ENCODE measurements around the gene AGFG1.

DNA sequence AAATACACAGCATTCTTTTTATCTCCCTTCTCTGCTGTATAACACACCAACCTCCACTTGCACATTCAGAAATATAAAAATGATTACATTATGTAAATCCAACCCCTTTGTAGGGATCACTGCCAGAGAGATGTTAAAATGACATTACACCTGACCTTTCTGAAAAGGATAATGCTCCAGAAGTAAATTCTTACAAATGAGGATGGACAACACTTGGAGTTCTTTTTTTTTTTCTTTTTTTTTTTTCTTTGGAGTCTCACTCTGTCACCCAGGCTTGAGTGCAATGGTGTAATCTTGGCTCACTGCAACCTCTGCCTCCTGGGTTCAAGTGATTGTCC, 20.3 kb upstream of the AGFG1 start:
- TF ChIP-seq, protein P1, sequence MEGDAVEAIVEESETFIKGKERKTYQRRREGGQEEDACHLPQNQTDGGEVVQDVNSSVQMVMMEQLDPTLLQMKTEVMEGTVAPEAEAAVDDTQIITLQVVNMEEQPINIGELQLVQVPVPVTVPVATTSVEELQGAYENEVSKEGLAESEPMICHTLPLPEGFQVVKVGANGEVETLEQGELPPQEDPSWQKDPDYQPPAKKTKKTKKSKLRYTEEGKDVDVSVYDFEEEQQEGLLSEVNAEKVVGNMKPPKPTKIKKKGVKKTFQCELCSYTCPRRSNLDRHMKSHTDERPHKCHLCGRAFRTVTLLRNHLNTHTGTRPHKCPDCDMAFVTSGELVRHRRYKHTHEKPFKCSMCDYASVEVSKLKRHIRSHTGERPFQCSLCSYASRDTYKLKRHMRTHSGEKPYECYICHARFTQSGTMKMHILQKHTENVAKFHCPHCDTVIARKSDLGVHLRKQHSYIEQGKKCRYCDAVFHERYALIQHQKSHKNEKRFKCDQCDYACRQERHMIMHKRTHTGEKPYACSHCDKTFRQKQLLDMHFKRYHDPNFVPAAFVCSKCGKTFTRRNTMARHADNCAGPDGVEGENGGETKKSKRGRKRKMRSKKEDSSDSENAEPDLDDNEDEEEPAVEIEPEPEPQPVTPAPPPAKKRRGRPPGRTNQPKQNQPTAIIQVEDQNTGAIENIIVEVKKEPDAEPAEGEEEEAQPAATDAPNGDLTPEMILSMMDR (IDR thresholded peaks at IDR 0.05): no peak
- TF ChIP-seq POLR2A (IDR thresholded peaks at IDR 0.05): no peak
- no peak for TF ChIP-seq EP300 (IDR thresholded peaks at IDR 0.05)
- no peak for TF ChIP-seq POLR2AphosphoS5 (IDR thresholded peaks at IDR 0.05)

Data from upper lobe of left lung (tissue), 4 donors.